Measurements from ENCODE around the gene CYTH3. TPM values are rescaled to one million over a fixed set of nuclear protein-coding genes. Genes with fewer than 3 reads are reported as not detected.
A peak's percentile ranks its signal among the peaks of the same experiment; 100 is the strongest.

The CYTH3 gene
- total and polyA plus RNA-seq, 2 donors (not counting 3 experiments of a cell fraction or from before 2014, with no cell fraction given) = 8.6 to 11.2 TPM

DNA sequence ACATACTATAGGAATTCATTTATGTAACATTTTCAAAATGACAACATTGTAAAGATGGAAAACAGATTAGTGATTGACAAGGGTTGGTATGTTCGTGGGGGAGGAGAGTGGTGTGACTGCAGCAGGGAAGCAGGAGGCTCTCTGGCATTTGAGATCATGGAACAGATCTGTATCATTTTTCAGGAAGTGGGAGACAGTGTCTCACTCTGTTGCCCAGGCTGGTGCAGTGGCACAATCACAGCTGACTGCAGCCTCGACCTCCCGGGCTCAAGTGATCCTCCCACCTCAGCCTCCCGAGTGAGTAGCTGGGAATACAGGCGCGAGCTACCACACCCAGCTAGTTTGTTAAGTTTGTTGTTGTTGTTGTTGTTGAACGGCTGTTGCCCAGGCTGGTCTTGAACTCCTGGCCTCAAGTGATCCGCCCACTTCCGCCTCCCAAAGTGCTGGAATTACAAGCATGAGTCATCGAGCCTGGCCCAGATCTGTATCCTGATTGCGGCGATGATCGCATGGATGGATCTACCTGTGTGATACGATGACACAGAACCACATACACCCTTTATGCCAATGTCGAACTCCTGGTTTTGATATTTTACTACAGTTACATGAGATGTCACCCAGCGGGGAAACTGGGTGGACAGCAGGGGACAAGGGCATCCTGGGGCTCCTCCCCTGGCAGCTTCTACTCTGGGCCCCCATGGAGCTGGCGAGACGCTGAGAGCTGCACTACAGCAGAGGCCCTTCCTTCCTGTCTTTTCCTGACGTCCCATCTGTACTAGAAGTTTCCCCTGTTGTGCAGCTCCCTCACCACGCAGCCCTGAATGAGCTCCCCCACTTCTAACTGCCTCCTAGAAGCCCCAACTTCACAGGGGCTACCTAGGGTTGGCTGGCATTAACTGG is 12.3 kb upstream of the CYTH3 start:
- no peak for FAIRE-seq
- Histone ChIP-seq H3K4me2 (ENCODE audit: insufficient read depth, low read length) (no peak overlapping the region), H3K9me1 (replicated peaks; ENCODE audit: control insufficient read depth, extremely low read depth, insufficient read depth, low read length) (no peaks in the 10 kb centered on the region), H3K27ac (ENCODE audit: insufficient read depth, low read depth, low read length) (no peak overlapping the region), H3K4me3 (replicated peaks in 1 of 3; ENCODE audit: insufficient read depth in 1 of 3, low read depth in 1 of 3, low read length in 3 of 3) (no peak overlapping the region), H3K27me3 (ENCODE audit: control insufficient read depth in 2 of 2, insufficient read depth in 2 of 2, low read length in 2 of 2) (no peaks in the 10 kb centered on the region), H3K4me1 (ENCODE audit: control insufficient read depth, extremely low read depth, insufficient read depth, low read length) (peaks cover 9% of the 10 kb centered on the region), H3K79me2 (ENCODE audit: control insufficient read depth, insufficient read depth, low read length) (no peaks in the 10 kb centered on the region), H3K9me3 (replicated peaks; ENCODE audit: control insufficient read depth, insufficient read depth, low read length) (no peaks in the 10 kb centered on the region), H2AFZ (ENCODE audit: low read depth, low read length) (no peak overlapping the region), H3K36me3 (ENCODE audit: control insufficient read depth in 2 of 2, extremely low read depth in 1 of 2, insufficient read depth in 2 of 2, low read length in 2 of 2) (no peaks in the 10 kb centered on the region), H3K9ac (replicated peaks; ENCODE audit: extremely low read depth, insufficient read depth, low read length) (no peak overlapping the region), H4K20me1 (replicated peaks; ENCODE audit: control insufficient read depth, extremely low read depth, insufficient read depth, low read length) (no peaks in the 10 kb centered on the region)
- dilution Hi-C loops (cut with MboI; ENCODE audit: extremely low pct_ligation_motif_present, low sequenced_read_pairs) = no loop called here
- no peak for TF ChIP-seq POLR2AphosphoS5 (IDR thresholded peaks at IDR 0.05; ENCODE audit: insufficient read depth, low read depth, low read length)
- TF ChIP-seq EZH2 (IDR thresholded peaks at IDR 0.05; ENCODE audit: borderline replicate concordance, low read depth, low read length, severe bottlenecking) = no peak
- TF ChIP-seq MAX (IDR thresholded peaks at IDR 0.05; ENCODE audit: insufficient read depth, insufficient read length) = no peak
- TF ChIP-seq JUN (IDR thresholded peaks at IDR 0.05; ENCODE audit: borderline replicate concordance, insufficient read depth, insufficient read length, low read depth) = peak; percentile 24
- TF ChIP-seq POLR2A (IDR thresholded peaks at IDR 0.05; ENCODE audit: low read depth, low read length) = no peak
- no peak for TF ChIP-seq CTCF (IDR thresholded peaks at IDR 0.05; ENCODE audit: extremely low read depth in 1 of 2, insufficient read depth in 1 of 2, low read depth in 1 of 2, low read length in 2 of 2)
- peak; percentile 14 for TF ChIP-seq GATA2 (IDR thresholded peaks at IDR 0.05; ENCODE audit: insufficient read depth, insufficient read length, low read depth, low read length)
- no peak for TF ChIP-seq FOS (IDR thresholded peaks at IDR 0.05; ENCODE audit: borderline replicate concordance, insufficient read depth, low read length)
- TF ChIP-seq MYC (IDR thresholded peaks at IDR 0.05; ENCODE audit: low read depth, low read length) = no peak
- POLR2A ChIA-PET = interaction anchor here (0.7 kb wide), 1 partner anchor 178 kb away, joined by 6 read pairs; no protein-coding TSS in a partner anchor
- intact Hi-C loops (cut with micrococcal nuclease) = loop anchor here (2.0 kb wide), 1 partner anchor 22 kb away; no protein-coding TSS in a partner anchor
- no peak for DNase-seq (ENCODE audit: low read depth, low spot score)
- CTCF ChIA-PET = interaction anchor here (0.7 to 1.9 kb wide), 2 partner anchors 125 to 1471 kb away, joined by 3 to 6 read pairs; no protein-coding TSS in a partner anchor
- BruUV-seq (replicated peaks) = no TSS peak

Measured in endothelial cell of umbilical vein (primary cell).